Natural killer cell (primary cell): Measurements from ENCODE around the gene DAB2. TPM values are rescaled to one million over a fixed set of nuclear protein-coding genes. Genes with fewer than 3 reads are reported as not detected.

Source experiments
- ATAC-seq, 3 donors: fragments of 150-1000 bp in 2 of 3; fragments of 200-7000 bp in 1 of 3; cut with Tn5 transposase; 1 replicate in 1 of 3; 2 replicates in 2 of 3; pipeline ENCODE4 v1.10.0; 2021; ENCODE audit warnings: mild to moderate bottlenecking in 2 of 3, moderate library complexity in 2 of 3
- DNase-seq, 2 donors: peaks; one replicate each; pipeline versions ENCODE4 v3.0.0 to v3.0.0-alpha.2; 2013 to 2021; ENCODE audit warnings: mixed read lengths in 1 of 2
- H3K27ac ChIP-seq: one replicate; pipeline ENCODE4 v1.5.1; 2013; ENCODE audit warnings: mild to moderate bottlenecking, low read length
- H3K27me3 ChIP-seq: one replicate; pipeline ENCODE4 v1.6.1; 2013; ENCODE audit warnings: low read length; ENCODE audit not compliant: control insufficient read depth, insufficient read depth
- H3K36me3 ChIP-seq: one replicate; pipeline ENCODE4 v1.6.1; 2013; ENCODE audit warnings: low read length; ENCODE audit not compliant: control insufficient read depth, insufficient read depth
- H3K4me1 ChIP-seq: one replicate; pipeline ENCODE4 v1.6.1; 2013; ENCODE audit warnings: low read length; ENCODE audit not compliant: control insufficient read depth, insufficient read depth
- H3K4me3 ChIP-seq: one replicate; pipeline ENCODE4 v1.5.1; 2013; ENCODE audit warnings: low read length
- H3K9me3 ChIP-seq: one replicate; pipeline ENCODE4 v1.6.1; 2013; ENCODE audit warnings: low read length; ENCODE audit not compliant: control insufficient read depth, insufficient read depth
- H3K27ac Mint-ChIP-seq, 2 donors: one replicate each; pipeline ENCODE4 v1.8.0; 2022; ENCODE audit warnings: mild to moderate bottlenecking in 2 of 2, mixed read lengths in 2 of 2, moderate library complexity in 1 of 2
- H3K27me3 Mint-ChIP-seq, 2 donors: one replicate each; pipeline ENCODE4 v1.8.0; 2022; ENCODE audit warnings: low read depth in 2 of 2, mixed read lengths in 2 of 2
- H3K36me3 Mint-ChIP-seq: one replicate; pipeline ENCODE4 v1.8.0; 2022; ENCODE audit warnings: mixed read lengths
- H3K4me1 Mint-ChIP-seq, 2 donors: one replicate each; pipeline ENCODE4 v1.8.0; 2022; ENCODE audit warnings: mixed read lengths in 2 of 2
- H3K4me3 Mint-ChIP-seq: one replicate; pipeline ENCODE4 v1.8.0; 2022; ENCODE audit warnings: mild to moderate bottlenecking, moderate library complexity, mixed read lengths
- H3K9me3 Mint-ChIP-seq, 2 donors: one replicate each; pipeline ENCODE4 v1.8.0; 2022; ENCODE audit warnings: mixed read lengths in 2 of 2
- CTCF ChIP-seq: fragments of 200-600 bp; IDR thresholded peaks from one replicate; pipeline ENCODE4 v1.8.0; 2022; ENCODE audit warnings: antibody characterized with exemption
- WGBS: methylation state at CpG from one replicate; pipeline ENCODE4 v1.1.7; 2013; ENCODE audit warnings: missing lambda C conversion rate; ENCODE audit not compliant: insufficient coverage; 5-methylcytosine and 5-hydroxymethylcytosine counted together
- intact Hi-C: fragments of 100-400 bp; cut with micrococcal nuclease; formaldehyde crosslinking; loops from one replicate; pipeline ENCODE4 v1.14.2; 2022
- total RNA-seq, 4 donors: library from RNA; stranded (reverse); fragments of 120-200 nt in 1 of 4; gene quantifications; one replicate each; pipeline versions ENCODE4 v1.2.3 to v1.2.4, GENCODE V29; 2013 to 2022

DAB2 gene
- total RNA-seq, 3 donors from 2014 or later (not counting 1 experiment from before 2014, with no cell fraction given): 33.0 to 53.8 (median 36.9) TPM

DNA sequence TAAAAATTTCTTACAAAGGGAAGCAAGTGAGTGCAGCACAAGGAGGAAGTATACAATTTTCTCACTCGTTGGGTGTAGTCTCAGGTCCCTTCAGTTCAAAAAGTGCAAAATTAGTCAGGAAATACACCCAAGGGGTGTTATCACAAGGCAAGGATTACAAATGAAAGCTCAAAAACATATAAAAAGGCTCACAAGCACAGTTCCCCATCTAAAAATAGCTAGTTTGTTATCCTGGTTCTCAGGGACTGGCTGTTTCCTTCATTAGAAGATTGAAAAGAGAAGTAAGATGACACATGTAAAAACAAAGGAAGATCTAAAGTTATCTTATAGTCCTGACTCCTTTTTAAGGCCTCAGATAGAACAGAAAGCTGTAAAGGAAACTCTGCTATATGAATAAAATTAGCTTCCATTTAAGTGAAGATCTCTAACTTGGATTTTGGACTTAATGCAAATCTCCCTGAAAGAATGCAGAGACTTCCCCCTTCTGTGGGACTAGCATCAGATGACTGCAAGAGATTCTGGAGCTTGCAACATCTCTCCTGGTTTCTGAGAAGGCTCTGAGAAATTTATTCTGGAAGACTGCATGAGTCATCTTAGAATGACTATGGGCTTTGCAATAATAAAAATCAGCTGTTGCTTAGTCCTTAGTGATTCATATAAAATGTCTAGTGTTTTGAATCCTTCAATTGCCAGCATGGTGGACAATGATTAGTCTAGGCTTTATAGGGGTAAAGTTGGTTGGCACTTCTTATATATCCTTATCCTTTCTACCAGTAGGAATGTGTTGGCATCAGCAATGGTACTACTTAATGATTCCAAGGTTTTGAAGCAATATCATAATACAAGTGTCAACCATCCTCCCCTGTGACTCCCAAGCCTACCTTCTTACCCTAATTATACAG lies 25.4 kb downstream of the DAB2 start:
- intact Hi-C loops: loop anchor here (1.0 kb wide), 1 partner anchor 21 kb away; no protein-coding TSS in a partner anchor
- no peaks in the 10 kb centered on the region for H3K9me3 ChIP-seq
- Mint-ChIP-seq H3K27ac (peak overlapping the region; percentile 96 to 97), H3K9me3 (no peaks in the 10 kb centered on the region), H3K27me3 (no peaks in the 10 kb centered on the region), H3K4me1 (peaks cover 58 to 62% of the 10 kb centered on the region in 2 donors), H3K36me3 (no peaks in the 10 kb centered on the region), H3K4me3 (peak overlapping the region; percentile 71)
- DNase-seq (peak in 1 of 2 donors; percentile 13), ATAC-seq (peak; percentile 85 to 91 (median 87))
- peak overlapping the region; percentile 83 for H3K27ac ChIP-seq
- 6% methylated on average over 1 of the region's 1 CpG for WGBS
- H3K36me3 ChIP-seq: no peaks in the 10 kb centered on the region
- H3K4me3 ChIP-seq: no peak overlapping the region
- no peak for TF ChIP-seq CTCF
- H3K4me1 ChIP-seq: peaks cover 21% of the 10 kb centered on the region
- no peaks in the 10 kb centered on the region for H3K27me3 ChIP-seq

GRCh38 chr5:39396843-39397242 lies 27.9 kb downstream of the DAB2 start:
- Histone ChIP-seq H3K4me3 (no peak overlapping the region), H3K27ac (no peak overlapping the region), H3K27me3 (no peaks in the 10 kb centered on the region), H3K36me3 (no peaks in the 10 kb centered on the region), H3K4me1 (peaks cover 17% of the 10 kb centered on the region), H3K9me3 (no peaks in the 10 kb centered on the region)
- DNase-seq: no peak
- no peak for TF ChIP-seq CTCF
- 94% methylated on average over 3 of the region's 3 CpGs for whole genome bisulfite sequencing
- Mint-ChIP-seq H3K27me3 (no peaks in the 10 kb centered on the region), H3K4me1 (peaks cover 51 to 53% of the 10 kb centered on the region in 2 donors), H3K27ac (peak overlapping the region in 1 of 2 donors; percentile 97), H3K4me3 (no peak overlapping the region), H3K36me3 (no peaks in the 10 kb centered on the region), H3K9me3 (no peaks in the 10 kb centered on the region)
- intact Hi-C loops: no loop called here
- ATAC-seq: no peak

- Histone ChIP-seq H3K27me3 (no peaks in the 10 kb centered on the region), H3K27ac (no peak overlapping the region), H3K4me1 (peaks cover 14% of the 10 kb centered on the region), H3K36me3 (peaks cover 2% of the 10 kb centered on the region), H3K9me3 (no peaks in the 10 kb centered on the region), H3K4me3 (no peak overlapping the region)
- DNase-seq (no peak), ATAC-seq (no peak)
- intact Hi-C loops: no loop called here
- Mint-ChIP-seq H3K27me3 (no peaks in the 10 kb centered on the region), H3K36me3 (no peaks in the 10 kb centered on the region), H3K27ac (no peak overlapping the region), H3K9me3 (no peaks in the 10 kb centered on the region), H3K4me3 (no peak overlapping the region), H3K4me1 (peaks cover 42 to 43% of the 10 kb centered on the region in 2 donors)
- TF ChIP-seq CTCF: no peak
These were observed 29.3 kb downstream of the DAB2 start for GRCh38 chr5:39395521-39395920.
